HG03045 (cell line): Measurements from ENCODE around the gene MYRF.

Source experiments
- ATAC-seq: cut with Tn5 transposase; IDR thresholded peaks from one replicate; pipeline ENCODE4 v1.9.1; 2021; ENCODE audit warnings: mild to moderate bottlenecking, moderate library complexity; ENCODE audit not compliant: unreplicated experiment

The MYRF gene

DNA sequence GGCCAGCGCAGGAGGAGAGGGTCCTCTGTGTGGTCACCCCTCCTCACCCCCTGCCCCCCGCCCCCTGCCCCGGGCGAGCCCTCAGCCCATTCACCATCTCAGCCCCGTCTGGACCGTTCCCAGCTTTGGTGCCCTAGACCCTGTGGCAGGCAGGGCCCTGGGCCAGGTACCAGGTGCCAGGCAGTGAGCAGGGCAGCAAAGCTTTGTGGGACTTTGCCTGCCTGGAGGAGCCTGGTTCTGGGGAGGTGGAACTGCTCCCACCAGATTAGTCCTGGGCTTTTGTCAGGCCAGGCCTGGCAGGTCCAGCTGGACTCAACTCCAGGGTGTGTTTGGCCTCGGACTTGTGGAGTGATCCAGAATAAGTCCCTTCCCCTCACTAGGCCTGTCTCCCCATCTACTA is 13.7 kb upstream of the MYRF start:
- ATAC-seq, result no peak

- no peak for ATAC-seq
These were observed 13.0 kb upstream of the MYRF start for GRCh38 chr11:61739413-61739812.

DNA sequence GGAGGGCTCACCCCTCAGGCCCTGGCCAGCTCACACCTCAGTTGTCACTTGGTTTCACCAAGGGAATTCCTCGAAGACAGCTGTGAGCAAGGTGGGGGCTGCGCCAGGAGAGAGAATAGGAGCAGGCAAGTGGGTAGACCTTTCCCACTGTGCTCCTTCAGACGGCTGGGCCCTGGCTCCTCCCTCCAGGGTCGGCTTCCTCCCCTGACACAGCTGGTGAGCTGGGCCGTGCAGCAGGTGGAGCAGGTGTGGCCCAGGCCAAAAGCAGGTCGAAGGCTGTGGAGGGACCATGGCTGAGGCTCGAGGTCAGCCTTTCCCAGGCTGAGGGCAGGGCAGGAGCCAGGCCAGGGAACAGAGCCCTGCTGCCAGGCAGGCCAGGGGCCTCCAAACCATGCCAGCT is 12.5 kb upstream of the MYRF start:
- no peak for ATAC-seq

- ATAC-seq, result no peak
These were observed 10.0 kb upstream of the MYRF start for GRCh38 chr11:61742391-61742790.

DNA sequence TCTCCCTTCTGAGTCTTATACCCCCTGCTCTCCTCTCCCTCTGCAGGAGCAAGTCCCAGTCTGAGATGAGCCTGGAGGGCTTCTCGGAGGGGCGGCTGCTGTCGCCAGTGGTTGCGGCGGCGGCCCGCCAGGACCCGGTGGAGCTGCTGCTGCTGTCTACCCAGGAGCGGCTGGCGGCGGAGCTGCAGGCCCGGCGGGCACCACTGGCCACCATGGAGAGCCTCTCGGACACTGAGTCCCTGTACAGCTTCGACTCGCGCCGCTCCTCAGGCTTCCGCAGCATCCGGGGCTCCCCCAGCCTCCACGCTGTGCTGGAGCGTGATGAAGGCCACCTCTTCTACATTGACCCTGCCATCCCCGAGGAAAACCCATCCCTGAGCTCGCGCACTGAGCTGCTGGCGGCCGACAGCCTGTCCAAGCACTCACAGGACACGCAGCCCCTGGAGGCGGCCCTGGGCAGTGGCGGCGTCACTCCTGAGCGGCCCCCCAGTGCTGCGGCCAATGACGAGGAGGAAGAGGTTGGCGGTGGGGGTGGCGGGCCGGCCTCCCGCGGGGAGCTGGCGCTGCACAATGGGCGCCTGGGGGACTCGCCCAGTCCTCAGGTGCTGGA is 8.8 kb upstream of the MYRF start:
- ATAC-seq, result no peak

GRCh38 chr11:61744181-61744580 is 8.3 kb upstream of the MYRF start:
- ATAC-seq, result no peak

- ATAC-seq, result no peak
These were observed 7.8 kb upstream of the MYRF start for GRCh38 chr11:61744609-61745156.

DNA sequence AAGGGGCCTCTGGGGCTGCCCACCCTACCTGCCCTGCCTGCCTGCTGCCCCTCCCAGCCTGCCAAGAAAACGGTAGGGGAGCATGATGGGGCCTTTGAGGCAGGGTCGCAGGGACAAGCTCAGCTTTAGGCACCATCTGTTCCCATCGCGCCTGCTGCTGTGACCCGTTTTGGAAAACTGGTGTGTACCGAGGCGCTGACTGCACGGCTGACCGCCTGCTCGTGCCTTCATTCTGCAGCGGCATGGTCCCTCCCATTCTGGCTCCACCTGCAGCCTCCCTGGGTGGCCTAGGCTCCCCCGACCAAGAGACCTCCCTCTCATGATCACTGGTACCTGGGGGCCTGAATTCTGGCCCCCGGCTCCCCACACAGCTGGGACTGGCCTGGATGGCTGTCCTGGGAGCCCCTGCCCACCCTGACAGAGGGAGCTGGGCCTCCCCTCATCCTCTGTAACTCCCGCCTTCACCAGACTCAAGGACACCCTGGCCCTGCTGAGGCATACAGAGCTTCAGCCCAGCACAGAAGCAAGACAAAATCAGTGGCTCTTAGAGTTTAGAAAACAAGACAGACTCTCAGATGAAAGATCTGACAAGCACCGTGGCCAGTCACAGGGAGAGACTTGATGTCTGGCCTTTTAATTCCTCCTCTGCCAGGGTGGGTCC is 6.5 kb upstream of the MYRF start:
- ATAC-seq, result no peak

DNA sequence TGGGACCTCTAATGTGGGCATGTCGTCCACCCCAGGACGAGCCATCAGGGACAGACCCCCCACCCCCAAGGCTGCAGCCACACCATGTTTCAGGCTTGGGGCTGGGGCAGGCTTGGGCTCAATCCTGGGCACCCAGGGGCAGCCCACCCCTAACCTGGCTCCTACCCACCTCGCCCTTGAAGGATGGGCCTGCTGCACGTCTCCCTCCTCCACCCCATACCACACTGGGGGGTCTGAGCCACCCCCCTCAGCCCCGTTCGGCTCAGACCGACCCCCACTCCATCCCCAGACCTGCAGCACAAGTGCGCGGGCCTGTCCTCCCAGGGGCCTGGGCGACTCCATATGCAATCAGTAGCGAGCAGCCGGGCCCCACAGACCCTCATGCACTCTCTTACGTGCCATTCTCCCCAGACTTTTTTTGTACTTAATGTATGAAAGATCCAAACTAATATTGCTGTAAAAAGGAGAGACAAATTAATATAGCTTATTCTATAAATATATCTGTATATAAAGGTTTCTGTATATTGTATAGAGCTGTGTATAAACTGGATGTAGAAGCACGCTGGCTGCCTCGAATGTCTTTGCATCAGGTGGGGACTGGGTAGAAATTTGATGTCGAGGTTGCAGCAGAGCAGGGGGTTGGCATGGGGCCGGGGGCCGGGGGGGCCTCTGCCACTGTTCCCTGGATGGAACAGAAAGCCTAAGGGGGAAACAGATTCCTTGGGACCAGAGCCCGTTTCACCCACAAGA is 5.8 kb upstream of the MYRF start:
- no peak for ATAC-seq

DNA sequence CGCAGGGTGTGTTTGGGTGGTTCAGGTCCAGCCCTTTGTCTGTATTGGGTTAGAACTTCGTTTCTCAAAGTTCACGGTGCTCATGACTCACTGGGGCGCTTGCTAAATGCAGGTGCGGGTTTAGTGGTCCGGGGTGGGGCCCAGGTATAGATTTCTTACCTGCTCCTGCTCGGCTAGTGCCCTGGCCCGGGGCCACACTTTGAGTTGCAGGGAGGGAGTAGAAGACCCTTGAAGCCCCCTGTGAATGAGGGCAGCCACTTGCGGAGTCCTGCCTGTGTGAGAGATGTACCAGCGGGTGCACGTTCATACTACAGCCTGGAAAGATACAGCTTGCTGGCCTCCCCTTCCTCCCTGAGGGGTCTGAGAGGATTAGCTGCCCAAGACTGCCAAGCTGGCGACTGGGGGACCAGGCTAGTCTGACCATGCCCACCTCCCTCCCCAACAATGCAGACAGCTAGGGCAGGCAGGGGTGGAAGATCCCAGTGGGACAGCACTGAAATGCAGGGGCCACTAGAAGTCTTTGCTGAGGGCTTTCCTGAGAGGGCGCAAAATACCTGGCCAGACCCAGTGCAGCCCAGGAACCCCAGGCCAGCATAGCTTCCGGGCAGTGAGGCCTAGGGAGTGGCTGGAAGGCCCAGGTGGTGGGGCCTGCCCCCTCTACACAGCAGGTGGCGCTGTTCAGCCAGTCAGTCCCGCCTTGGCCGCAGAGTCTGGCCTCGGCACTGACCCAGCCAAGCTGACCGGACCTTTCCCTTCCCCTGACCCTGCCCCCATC is 5.1 kb upstream of the MYRF start:
- ATAC-seq, result no peak

DNA sequence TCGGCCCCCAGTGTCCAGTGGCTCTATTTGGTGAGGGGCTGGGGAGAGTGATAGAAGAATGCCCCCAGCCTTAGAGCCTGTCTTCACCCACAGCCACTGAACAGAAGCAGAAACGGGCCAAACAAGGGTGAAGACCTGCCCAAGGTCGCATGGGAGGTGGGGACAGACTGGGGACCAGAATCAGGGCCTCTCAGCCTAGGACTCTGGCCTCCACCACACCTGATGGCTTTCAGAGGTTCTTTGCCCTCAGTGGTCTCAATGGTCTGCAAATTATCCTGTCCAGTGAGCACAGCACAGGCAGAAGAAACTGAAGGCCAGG is 4.5 kb upstream of the MYRF start:
- no peak for ATAC-seq

DNA sequence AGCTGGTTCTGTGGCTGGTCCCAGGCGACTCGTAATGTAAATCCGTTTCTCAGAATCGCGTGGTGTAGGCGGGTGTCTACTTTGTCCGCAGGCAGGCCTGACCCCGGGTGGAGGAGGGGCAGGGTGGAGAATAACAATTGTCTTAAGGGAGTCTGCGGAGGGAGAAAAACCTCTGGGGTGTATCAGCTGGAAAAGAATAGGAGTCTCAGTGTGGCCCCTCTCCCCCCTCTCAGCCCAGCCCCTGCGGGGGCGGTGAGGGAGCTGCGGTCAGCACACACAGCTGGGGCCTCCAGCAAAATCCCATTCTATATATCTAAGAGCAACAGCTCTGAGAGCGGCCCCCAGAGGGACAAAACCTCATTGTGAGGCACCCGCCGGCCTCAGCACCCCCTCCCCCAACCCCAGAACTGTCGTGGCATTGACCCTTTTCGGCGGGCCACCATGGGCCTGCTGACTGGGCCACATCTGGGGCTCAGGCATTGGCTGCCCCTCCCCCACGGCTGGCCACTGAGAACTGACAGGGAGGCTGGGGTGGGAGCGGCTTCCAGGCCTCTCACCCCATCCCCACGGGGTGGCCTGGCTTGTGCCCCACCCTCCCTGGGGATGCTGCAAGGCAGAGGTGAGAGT is 2.7 kb upstream of the MYRF start:
- no peak for ATAC-seq

DNA sequence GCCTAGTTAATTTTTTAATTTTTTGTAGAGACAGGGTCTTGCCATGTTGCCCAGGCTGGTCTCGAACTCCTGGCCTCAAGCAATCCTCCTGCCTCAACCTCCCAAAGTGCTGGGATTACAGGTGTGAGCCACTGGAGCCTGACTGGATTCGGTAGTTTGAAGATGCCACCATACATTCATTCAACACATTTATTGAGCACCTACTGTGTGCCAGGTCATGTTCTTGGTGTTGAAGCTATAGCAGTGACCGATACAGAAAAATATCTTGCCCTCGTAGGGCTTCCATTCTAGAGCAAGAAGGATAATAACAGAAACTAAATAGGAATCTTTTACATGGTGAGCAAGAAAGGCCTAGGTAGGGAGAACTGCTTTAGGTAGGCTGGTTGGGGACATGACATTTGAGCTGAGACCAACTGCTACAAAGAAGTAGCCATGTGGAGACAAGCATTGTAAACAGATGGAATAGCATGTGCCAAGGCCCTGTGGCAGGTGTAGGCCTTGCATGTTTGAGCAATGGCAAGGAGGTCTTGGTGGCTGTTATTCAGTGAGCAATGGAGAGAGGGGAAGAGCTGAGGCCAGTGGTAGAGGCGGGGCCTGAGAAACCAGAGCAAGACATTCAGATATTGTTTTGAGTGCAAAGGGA is 1.7 kb upstream of the MYRF start:
- ATAC-seq, result no peak

GRCh38 chr11:61751384-61751783 is 1.1 kb upstream of the MYRF start:
- ATAC-seq, result no peak

DNA sequence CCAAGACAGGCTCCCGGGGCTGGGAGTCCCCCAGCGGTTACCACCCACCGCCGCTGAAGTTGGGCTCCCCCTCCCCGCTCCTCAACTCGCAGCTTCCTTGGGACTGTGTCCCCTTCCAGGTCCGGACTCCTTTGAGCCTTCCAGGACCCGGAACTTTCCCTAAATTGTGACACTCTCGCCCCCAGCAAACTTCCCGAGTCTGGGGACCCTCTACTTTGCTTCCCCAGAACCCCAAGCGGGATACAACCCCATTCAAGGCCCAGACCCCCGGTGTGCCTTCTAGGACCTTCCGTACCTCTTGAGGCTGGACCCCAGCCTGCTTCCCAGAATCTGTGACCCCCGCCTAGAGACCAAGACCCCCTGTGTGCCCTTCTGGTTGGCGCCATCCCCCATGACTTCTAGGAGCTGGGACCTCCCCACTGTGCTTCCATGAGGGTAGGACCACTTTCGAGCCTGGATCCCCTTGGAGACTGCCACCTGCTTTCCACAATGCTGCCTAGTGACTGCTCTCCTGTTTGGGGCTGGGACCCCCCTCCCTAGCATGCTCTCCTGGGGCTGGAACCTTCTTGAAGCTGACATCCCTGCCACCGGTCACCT is 587 bp downstream of the MYRF start:
- ATAC-seq, result no peak

DNA sequence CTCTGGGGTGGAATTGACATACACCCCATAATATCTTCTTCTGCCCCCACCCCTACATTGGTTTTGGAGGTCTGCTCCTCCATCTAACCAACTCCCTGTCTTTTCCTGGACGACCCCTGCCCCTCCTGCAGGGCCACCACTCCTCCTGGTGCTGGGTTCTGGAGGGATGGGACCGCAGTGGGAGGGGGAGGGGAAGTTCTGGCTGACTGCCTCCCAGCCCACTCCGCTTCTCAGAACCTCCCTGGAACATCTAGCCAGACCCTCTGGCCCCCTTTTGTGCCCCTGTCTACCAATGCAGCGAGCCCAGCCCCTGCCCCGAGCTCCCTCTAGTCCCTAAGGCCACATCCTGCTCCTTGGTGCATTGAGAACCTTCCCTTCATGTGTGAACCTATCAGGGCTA is 1.2 kb downstream of the MYRF start:
- ATAC-seq, result no peak

- no peak for ATAC-seq
These were observed 2.4 kb downstream of the MYRF start for GRCh38 chr11:61754534-61755482.

- ATAC-seq, result no peak
These were observed 3.7 kb downstream of the MYRF start for GRCh38 chr11:61756147-61756451.
